GM23338 (cell line): ENCODE results near the gene TRPC6. TPM values are rescaled to one million over a fixed set of nuclear protein-coding genes. Genes with fewer than 3 reads are reported as not detected.

Experiments used
- ATAC-seq: fragments of 200-7000 bp; cut with Tn5 transposase; 3 replicates; pipeline ENCODE4 v1.9.1; 2020
- DNase-seq: peaks from one replicate; pipeline ENCODE4 v3.0.0-alpha.2; 2015; ENCODE audit warnings: low spot score
- H2AFZ ChIP-seq: fragments of 200-600 bp; sonication (generic); 2 replicates; pipeline ENCODE4 v1.8.0; 2016; ENCODE audit warnings: antibody characterized with exemption, mild to moderate bottlenecking, moderate library complexity
- H3F3A ChIP-seq: fragments of 200-600 bp; sonication (generic); replicated peaks from 2 replicates; pipeline ENCODE4 v1.8.0; 2017; ENCODE audit warnings: antibody characterized with exemption, mixed run types, low read depth
- H3K27ac ChIP-seq: fragments of 200-600 bp; sonication (generic); 2 replicates; pipeline ENCODE4 v1.6.1; 2016; ENCODE audit warnings: low read depth
- H3K27me3 ChIP-seq: fragments of 200-600 bp; sonication (generic); 2 replicates; pipeline ENCODE4 v1.8.0; 2016; ENCODE audit warnings: mild to moderate bottlenecking, mixed run types, moderate library complexity; ENCODE audit not compliant: insufficient read depth
- H3K36me3 ChIP-seq: fragments of 200-600 bp; sonication (generic); 2 replicates; pipeline ENCODE4 v1.8.0; 2016; ENCODE audit warnings: mild to moderate bottlenecking; ENCODE audit not compliant: insufficient read depth
- H3K4me1 ChIP-seq: fragments of 200-600 bp; sonication (generic); 2 replicates; pipeline ENCODE4 v1.8.0; 2016; ENCODE audit warnings: mild to moderate bottlenecking, moderate library complexity; ENCODE audit not compliant: insufficient read depth
- H3K4me2 ChIP-seq: fragments of 200-600 bp; sonication (generic); 2 replicates; pipeline ENCODE4 v1.7.1; 2017; ENCODE audit warnings: mixed run types
- H3K4me3 ChIP-seq: fragments of 200-600 bp; sonication (generic); 2 replicates; pipeline ENCODE4 v1.6.1; 2016; ENCODE audit warnings: mixed run types
- H3K79me2 ChIP-seq: fragments of 200-600 bp; sonication (generic); replicated peaks from 2 replicates; pipeline ENCODE4 v1.8.0; 2017; ENCODE audit warnings: mild to moderate bottlenecking; ENCODE audit not compliant: insufficient read depth
- H3K9me2 ChIP-seq: fragments of 200-600 bp; sonication (generic); 2 replicates; pipeline ENCODE4 v1.8.0; 2017; ENCODE audit not compliant: insufficient read depth
- H4K20me1 ChIP-seq: fragments of 200-600 bp; sonication (generic); replicated peaks from 2 replicates; pipeline ENCODE4 v1.8.0; 2017; ENCODE audit warnings: mild to moderate bottlenecking; ENCODE audit not compliant: insufficient read depth
- H3K27ac Mint-ChIP-seq: 2 replicates; pipeline ENCODE4 v1.8.0; 2020; ENCODE audit warnings: inconsistent platforms, mild to moderate bottlenecking, moderate library complexity, mixed read lengths
- H3K27me3 Mint-ChIP-seq: 3 replicates; pipeline ENCODE4 v1.8.0; 2022; ENCODE audit warnings: low read depth, mild to moderate bottlenecking, moderate library complexity, mixed read lengths, inconsistent platforms; ENCODE audit not compliant: insufficient read depth, poor library complexity
- H3K36me3 Mint-ChIP-seq: 3 replicates; pipeline ENCODE4 v1.8.0; 2021; ENCODE audit warnings: low read depth, mild to moderate bottlenecking, inconsistent platforms, moderate library complexity, mixed read lengths
- H3K4me1 Mint-ChIP-seq: 3 replicates; pipeline ENCODE4 v1.8.0; 2020; ENCODE audit warnings: mild to moderate bottlenecking, inconsistent platforms, mixed read lengths
- H3K4me3 Mint-ChIP-seq: 3 replicates; pipeline ENCODE4 v1.8.0; 2021; ENCODE audit warnings: moderate library complexity, mild to moderate bottlenecking, inconsistent platforms, mixed read lengths
- H3K9me3 Mint-ChIP-seq: 3 replicates; pipeline ENCODE4 v1.8.0; 2020; ENCODE audit warnings: moderate library complexity, mild to moderate bottlenecking, inconsistent platforms, mixed read lengths
- CREB1 ChIP-seq: fragments of 250-450 bp; sonication (Bioruptor Pico); IDR thresholded peaks from 2 replicates; pipeline ENCODE4 v1.5.0; 2020; ENCODE audit warnings: low read depth, mild to moderate bottlenecking, moderate library complexity
- EZH2 ChIP-seq: fragments of 200-600 bp; sonication (generic); IDR thresholded peaks from one replicate; pipeline ENCODE4 v1.8.0; 2017; ENCODE audit warnings: antibody characterized with exemption, mild to moderate bottlenecking, low read depth; ENCODE audit not compliant: unreplicated experiment
- EZH2phosphoT487 ChIP-seq: fragments of 200-600 bp; sonication (generic); IDR thresholded peaks from one replicate; pipeline ENCODE4 v1.8.1; 2018; ENCODE audit warnings: antibody characterized with exemption; ENCODE audit not compliant: unreplicated experiment
- polyA plus RNA-seq: library from polyadenylated mRNA; unstranded; fragments of >200 nt; fragmentation: Nextera tagmentation; extraction: Ambion mirVana; gene quantifications from 2 replicates; pipeline ENCODE4 v1.2.1, GENCODE V29; 2016
- total RNA-seq: library from RNA; depleted of rRNA; stranded (reverse); fragments of >200 nt; shearing (Covaris generic); gene quantifications from 2 replicates; pipeline ENCODE4 v1.2.3, GENCODE V29; 2014
- TF ChIP-seq, protein P1 (sequence below), 2 experiments: fragments of 200-600 bp in 1 of 2; sonication (generic) in 1 of 2; conservative IDR thresholded peaks; 2 replicates each; pipeline versions ENCODE4 v1.5.1 to v1.6.1; 2016 to 2017; ENCODE audit warnings: antibody characterized with exemption in 2 of 2, low read depth in 2 of 2, mild to moderate bottlenecking in 2 of 2, moderate library complexity in 1 of 2
- TF ChIP-seq, protein P2 (sequence below): IDR thresholded peaks from one replicate; pipeline ENCODE4 v1.6.1; 2018; ENCODE audit warnings: antibody characterized with exemption; ENCODE audit not compliant: unreplicated experiment

TRPC6 gene
- total and polyA plus RNA-seq, 2 experiments from 2014 or later, result 0.05 to 4.4 TPM

DNA sequence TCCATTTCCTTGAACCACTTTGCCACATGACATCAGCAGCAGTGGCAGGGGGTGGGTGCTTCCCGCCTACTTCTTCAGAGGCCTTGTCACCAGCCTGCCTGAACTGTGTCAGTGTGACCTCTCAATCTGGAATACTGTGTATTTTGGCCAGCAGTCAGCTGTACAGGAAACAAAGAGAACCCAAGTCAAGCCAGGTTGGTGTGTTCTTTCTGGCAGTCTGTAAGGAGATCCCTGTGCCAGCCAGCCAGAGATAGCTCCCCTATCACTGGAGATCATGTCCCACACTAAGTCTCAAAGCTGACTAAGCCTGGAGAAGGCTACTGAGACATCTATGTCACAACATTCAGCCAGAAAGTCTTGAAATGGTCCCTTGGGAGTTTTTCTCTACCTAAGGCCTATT, 142.1 kb downstream of the TRPC6 start:
- H3K36me3 Mint-ChIP-seq, result no peaks in the 10 kb centered on the region
- H3K4me2 ChIP-seq, result no peak overlapping the region

DNA sequence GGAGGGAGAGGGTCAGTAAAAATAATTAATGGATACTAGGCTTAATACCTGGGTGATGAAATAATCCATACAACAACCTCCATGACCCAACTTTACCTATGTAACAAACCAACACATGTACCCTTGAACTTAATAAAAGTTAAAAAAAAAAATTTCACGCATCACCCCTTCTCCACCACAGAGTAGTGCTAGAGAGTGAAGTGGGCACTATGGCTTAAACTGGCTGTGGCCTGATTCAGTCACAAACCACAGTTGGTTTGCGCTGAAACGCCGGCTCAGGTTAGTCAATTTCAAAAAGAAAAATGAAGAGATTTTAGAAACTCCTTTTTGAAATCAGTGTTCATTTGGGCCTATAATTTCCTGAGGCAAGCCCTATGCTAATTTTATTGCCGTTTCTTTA, 144.3 kb downstream of the TRPC6 start:
- no peaks in the 10 kb centered on the region for H4K20me1 ChIP-seq
- ATAC-seq, result peak; percentile 61
- H3K9me2 ChIP-seq, result no peaks in the 10 kb centered on the region; the same call in 1 of the 2 replicates
- Mint-ChIP-seq H3K4me1 (no peaks in the 10 kb centered on the region; the same call in 2 of the 3 replicates), H3K9me3 (peaks cover 3% of the 10 kb centered on the region; the same call in 1 of the 3 replicates), H3K27ac (no peak overlapping the region), H3K36me3 (no peaks in the 10 kb centered on the region), H3K4me3 (no peak overlapping the region), H3K27me3 (peaks cover 5% of the 10 kb centered on the region)
- no peaks in the 10 kb centered on the region for H3K36me3 ChIP-seq
- H3K79me2 ChIP-seq, result no peaks in the 10 kb centered on the region
- H2AFZ ChIP-seq, result no peak overlapping the region; the same call in 1 of the 2 replicates
- no peaks in the 10 kb centered on the region for H3F3A ChIP-seq
- no peak overlapping the region for H3K27ac ChIP-seq
- H3K4me2 ChIP-seq, result no peak overlapping the region
- peak; percentile 56 for DNase-seq
- no peaks in the 10 kb centered on the region for H3K4me1 ChIP-seq
- H3K27me3 ChIP-seq, result no peaks in the 10 kb centered on the region
- H3K4me3 ChIP-seq, result no peak overlapping the region
- TF ChIP-seq EZH2phosphoT487 (no peak), EZH2 (no peak)
- TF ChIP-seq, protein P1, sequence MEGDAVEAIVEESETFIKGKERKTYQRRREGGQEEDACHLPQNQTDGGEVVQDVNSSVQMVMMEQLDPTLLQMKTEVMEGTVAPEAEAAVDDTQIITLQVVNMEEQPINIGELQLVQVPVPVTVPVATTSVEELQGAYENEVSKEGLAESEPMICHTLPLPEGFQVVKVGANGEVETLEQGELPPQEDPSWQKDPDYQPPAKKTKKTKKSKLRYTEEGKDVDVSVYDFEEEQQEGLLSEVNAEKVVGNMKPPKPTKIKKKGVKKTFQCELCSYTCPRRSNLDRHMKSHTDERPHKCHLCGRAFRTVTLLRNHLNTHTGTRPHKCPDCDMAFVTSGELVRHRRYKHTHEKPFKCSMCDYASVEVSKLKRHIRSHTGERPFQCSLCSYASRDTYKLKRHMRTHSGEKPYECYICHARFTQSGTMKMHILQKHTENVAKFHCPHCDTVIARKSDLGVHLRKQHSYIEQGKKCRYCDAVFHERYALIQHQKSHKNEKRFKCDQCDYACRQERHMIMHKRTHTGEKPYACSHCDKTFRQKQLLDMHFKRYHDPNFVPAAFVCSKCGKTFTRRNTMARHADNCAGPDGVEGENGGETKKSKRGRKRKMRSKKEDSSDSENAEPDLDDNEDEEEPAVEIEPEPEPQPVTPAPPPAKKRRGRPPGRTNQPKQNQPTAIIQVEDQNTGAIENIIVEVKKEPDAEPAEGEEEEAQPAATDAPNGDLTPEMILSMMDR (conservative IDR thresholded peaks at IDR 0.05; ENCODE audit: low read depth in 2 of 2), result peak; percentile 57 to 59

More for the DNA sequence above, 142.1 kb downstream of the TRPC6 start:
- TF ChIP-seq, protein P2, sequence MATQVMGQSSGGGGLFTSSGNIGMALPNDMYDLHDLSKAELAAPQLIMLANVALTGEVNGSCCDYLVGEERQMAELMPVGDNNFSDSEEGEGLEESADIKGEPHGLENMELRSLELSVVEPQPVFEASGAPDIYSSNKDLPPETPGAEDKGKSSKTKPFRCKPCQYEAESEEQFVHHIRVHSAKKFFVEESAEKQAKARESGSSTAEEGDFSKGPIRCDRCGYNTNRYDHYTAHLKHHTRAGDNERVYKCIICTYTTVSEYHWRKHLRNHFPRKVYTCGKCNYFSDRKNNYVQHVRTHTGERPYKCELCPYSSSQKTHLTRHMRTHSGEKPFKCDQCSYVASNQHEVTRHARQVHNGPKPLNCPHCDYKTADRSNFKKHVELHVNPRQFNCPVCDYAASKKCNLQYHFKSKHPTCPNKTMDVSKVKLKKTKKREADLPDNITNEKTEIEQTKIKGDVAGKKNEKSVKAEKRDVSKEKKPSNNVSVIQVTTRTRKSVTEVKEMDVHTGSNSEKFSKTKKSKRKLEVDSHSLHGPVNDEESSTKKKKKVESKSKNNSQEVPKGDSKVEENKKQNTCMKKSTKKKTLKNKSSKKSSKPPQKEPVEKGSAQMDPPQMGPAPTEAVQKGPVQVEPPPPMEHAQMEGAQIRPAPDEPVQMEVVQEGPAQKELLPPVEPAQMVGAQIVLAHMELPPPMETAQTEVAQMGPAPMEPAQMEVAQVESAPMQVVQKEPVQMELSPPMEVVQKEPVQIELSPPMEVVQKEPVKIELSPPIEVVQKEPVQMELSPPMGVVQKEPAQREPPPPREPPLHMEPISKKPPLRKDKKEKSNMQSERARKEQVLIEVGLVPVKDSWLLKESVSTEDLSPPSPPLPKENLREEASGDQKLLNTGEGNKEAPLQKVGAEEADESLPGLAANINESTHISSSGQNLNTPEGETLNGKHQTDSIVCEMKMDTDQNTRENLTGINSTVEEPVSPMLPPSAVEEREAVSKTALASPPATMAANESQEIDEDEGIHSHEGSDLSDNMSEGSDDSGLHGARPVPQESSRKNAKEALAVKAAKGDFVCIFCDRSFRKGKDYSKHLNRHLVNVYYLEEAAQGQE, result no peak
- TF ChIP-seq, protein P1 (conservative IDR thresholded peaks at IDR 0.05; ENCODE audit: low read depth in 2 of 2), result no peak
- TF ChIP-seq CREB1, result no peak
- Histone ChIP-seq H3F3A (no peaks in the 10 kb centered on the region), H3K9me2 (no peaks in the 10 kb centered on the region; the same call in 1 of the 2 replicates), H3K36me3 (no peaks in the 10 kb centered on the region), H3K27me3 (no peaks in the 10 kb centered on the region), H4K20me1 (no peaks in the 10 kb centered on the region), H2AFZ (no peak overlapping the region), H3K79me2 (no peaks in the 10 kb centered on the region), H3K27ac (no peak overlapping the region), H3K4me3 (no peak overlapping the region), H3K4me1 (no peaks in the 10 kb centered on the region)
- Mint-ChIP-seq H3K27ac (no peak overlapping the region), H3K27me3 (peaks cover 5% of the 10 kb centered on the region), H3K4me3 (no peak overlapping the region), H3K9me3 (peaks cover 3% of the 10 kb centered on the region; the same call in 1 of the 3 replicates), H3K4me1 (no peaks in the 10 kb centered on the region)
- DNase-seq, result no peak
- ATAC-seq, result no peak
